ACC112 (cell line): ENCODE measurements around the gene HOXD10.

ENCODE experiments used
- H2AFZ ChIP-seq: fragments of 200-600 bp; sonication (generic); one replicate; pipeline ENCODE4 v1.6.0; 2017; ENCODE audit warnings: antibody characterized with exemption, low read length; ENCODE audit not compliant: unreplicated experiment
- H3K27ac ChIP-seq: fragments of 200-600 bp; sonication (generic); 2 replicates; pipeline ENCODE4 v1.5.1; 2014; ENCODE audit warnings: low read depth, mild to moderate bottlenecking, antibody characterized with exemption, low read length, moderate library complexity
- H3K27me3 ChIP-seq: fragments of 200-600 bp; sonication (generic); 2 replicates; pipeline ENCODE4 v1.6.1; 2014; ENCODE audit warnings: mild to moderate bottlenecking, antibody characterized with exemption, low read length, moderate library complexity, mixed read lengths; ENCODE audit not compliant: insufficient read depth
- H3K36me3 ChIP-seq: fragments of 200-600 bp; sonication (generic); 2 replicates; pipeline ENCODE4 v1.6.1; 2016; ENCODE audit warnings: mild to moderate bottlenecking, antibody characterized with exemption, low read length, moderate library complexity, mixed read lengths; ENCODE audit not compliant: insufficient read depth
- H3K4me1 ChIP-seq: fragments of 200-600 bp; sonication (generic); one replicate; pipeline ENCODE4 v1.6.1; 2016; ENCODE audit warnings: low read length, mixed read lengths; ENCODE audit not compliant: insufficient read depth, unreplicated experiment, control insufficient read depth
- H3K4me3 ChIP-seq: fragments of 200-600 bp; sonication (generic); 2 replicates; pipeline ENCODE4 v1.5.1; 2014; ENCODE audit warnings: mild to moderate bottlenecking, low read depth, low read length
- H3K79me2 ChIP-seq: fragments of 200-600 bp; sonication (generic); one replicate; pipeline ENCODE4 v1.6.0; 2016; ENCODE audit warnings: low read length; ENCODE audit not compliant: control insufficient read depth, unreplicated experiment, insufficient read depth

Gene HOXD10

DNA sequence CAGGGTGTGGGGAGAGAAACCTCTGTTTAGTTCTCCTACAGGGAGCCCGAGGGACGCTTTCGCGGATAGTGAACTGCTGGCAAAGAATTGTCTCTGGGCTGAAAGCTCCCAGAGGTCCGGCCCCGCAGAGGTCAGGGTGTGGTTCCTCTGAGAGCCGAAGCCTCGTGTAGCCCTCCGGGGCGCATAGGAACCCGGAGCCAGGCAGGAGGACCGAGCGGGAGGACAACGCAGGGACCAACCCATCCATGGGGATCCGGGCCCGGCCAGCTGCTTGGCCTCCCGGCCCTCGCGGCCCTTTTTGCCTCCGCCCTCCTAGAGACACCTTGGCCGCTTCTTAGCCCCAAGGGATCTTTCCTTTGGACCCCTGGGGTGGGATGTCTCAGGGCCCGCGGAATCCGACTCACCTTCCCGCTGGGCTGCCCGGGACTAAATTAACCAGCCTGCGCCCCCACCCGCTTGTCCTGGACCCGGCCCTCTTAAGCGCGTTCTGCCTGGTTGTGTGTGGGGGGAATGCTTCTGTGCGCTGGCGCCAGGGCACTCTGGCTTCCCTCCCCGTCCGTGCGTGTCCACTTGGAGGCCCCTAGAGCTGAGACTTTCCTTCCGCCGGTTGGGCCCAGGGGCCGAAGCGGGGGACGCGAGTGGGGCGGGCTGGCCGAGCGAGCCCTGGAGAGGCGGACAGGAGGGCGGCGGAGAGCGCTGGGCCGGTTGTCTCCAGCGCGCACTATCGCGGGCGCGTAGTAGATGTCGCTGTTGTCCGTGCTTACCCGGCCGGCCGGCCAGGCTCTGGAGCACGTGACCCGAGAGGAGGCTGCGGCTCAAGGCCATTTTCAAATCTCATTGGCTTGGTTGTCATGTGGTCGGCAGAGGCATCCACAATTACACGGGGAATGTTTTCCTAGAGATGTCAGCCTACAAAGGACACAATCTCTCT, at the start of gene HOXD10:
HOXD10 (plus strand) TSS at position 896 of the 931 bp plus-strand sequence. CDS start 56 bp downstream, outside the sequence.
- Histone ChIP-seq H3K27ac (no peak within 1 kb of the TSS), H3K4me3 (peak within 1 kb of the TSS; percentile 51), H3K27me3 (peaks cover 99% of the 10 kb centered on the region), H3K79me2 (no peaks in the 10 kb centered on the region), H2AFZ (peak within 1 kb of the TSS; percentile 23), H3K4me1 (no peaks in the 10 kb centered on the region), H3K36me3 (no peaks in the 10 kb centered on the region)

DNA sequence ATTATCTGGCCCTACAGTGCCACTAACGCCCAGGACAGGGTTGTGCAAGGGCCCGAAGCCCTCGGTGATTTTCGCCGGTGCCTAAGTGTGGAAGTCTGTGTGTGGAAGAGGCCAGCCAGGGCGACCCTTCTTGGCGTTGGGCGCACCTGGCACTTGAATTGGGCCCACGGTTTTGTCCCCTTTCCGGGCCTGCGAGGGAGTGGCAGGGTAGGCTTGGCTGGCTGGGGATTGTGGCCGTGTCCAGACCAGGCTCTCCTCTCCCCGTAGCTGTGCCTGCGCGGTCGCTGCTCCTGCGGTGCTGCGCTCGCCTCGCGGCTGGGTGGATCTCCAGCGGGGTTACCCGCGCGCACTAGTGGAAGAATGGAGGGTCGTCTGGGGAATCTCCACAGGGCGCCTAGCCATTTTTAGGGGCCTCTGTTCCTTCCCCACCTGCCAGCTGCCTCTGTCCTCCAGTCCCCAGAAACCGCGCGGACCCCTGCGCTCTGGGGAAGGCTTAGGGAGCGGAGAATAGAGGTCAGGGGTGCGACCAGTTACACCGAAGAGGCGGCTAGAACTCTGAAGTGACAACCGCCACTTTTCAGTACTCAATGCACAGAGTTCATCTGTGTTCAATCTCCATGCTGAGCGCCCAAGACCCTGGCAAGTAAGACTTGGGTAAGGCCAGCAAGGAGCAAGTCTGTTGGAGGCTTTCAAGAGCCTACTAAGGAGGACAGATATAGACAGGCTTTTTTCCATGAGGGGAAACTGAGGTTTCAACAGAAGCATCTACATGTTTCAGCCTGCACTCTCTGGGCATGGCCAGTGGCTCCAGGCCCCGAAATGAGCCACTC, 48.8 kb upstream of the HOXD10 start:
- H3K27ac ChIP-seq = no peak overlapping the region
- H2AFZ ChIP-seq = peak overlapping the region; percentile 55
- H3K4me1 ChIP-seq = peaks cover 4% of the 10 kb centered on the region
- H3K79me2 ChIP-seq = no peaks in the 10 kb centered on the region
- peak overlapping the region; percentile 72 for H3K4me3 ChIP-seq
- H3K36me3 ChIP-seq = no peaks in the 10 kb centered on the region
- peaks cover 97% of the 10 kb centered on the region for H3K27me3 ChIP-seq

DNA sequence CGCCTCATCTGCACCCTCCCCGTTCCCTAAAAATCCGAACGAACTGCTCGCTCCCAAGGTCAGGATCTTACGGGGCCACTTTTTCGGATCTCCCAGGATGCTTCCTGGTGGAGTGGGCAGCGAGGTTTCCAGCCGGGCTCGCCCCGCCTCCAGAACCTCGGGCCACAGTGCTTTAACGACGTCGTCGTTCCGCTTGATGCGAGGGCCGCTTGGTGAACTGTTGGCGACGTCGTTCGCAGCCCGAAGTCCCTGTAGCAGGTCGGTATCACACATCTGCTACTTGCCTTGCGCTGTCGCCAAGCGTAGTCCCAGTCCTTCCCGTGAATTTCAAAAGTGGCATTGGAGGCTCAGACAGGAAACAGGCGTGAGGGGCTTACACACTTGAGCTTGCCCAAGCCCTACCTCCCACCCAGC, 48.2 kb upstream of the HOXD10 start:
- Histone ChIP-seq H2AFZ (no peak overlapping the region), H3K36me3 (no peaks in the 10 kb centered on the region), H3K27me3 (peaks cover 97% of the 10 kb centered on the region), H3K4me3 (peak overlapping the region; percentile 50; the same call in 1 of the 2 replicates), H3K4me1 (peaks cover 4% of the 10 kb centered on the region), H3K79me2 (no peaks in the 10 kb centered on the region), H3K27ac (no peak overlapping the region)

DNA sequence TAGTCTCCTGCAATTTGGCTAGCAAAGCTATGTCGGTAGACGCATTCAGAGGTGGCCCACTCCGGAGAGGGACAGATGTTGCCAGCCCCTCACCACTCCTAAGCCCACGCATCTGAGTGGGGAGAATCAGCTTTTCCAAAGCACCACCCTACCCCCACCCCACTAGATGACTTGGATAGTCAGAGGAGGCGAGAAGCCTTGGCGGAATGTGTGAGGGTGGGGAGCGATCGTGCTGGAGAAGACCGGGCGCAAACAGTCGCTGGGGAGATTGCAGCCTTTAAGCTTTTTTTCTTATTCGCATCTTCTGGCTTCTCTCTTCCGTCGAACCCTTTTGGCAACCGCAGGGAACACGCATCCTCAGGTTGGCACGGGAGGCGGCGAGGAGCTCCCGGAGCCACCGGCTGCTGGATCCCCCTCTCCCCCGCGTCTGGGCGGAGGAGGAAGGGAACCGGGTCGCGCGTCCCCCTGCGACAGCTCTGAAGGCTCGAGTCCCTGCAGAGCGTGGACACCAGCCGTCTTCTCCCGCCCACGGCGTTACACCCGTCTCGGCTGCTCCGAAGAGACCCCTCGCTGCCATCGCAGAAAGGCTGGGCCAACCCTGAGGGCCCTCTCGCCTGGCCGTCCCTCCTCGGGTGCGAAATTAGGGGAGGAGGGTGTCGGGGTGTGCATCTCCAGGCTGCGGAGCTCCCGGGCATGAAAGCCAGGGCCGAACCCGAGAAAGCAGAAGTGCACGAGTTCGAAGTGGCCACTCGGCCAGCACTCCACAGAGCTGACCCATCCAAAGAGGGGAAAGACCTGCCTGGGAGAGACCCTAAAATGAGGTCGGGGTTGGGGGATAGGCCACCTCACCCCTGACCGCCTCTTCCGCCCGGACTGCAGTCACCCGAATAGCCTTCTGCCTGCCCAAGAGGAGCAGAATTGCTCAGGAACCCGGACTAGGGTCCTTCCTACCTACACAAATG, 45.0 kb upstream of the HOXD10 start:
- Histone ChIP-seq H3K27ac (no peak overlapping the region), H3K4me1 (peaks cover 4% of the 10 kb centered on the region), H3K27me3 (peaks cover 100% of the 10 kb centered on the region), H3K36me3 (no peaks in the 10 kb centered on the region), H3K4me3 (no peak overlapping the region), H2AFZ (no peak overlapping the region), H3K79me2 (no peaks in the 10 kb centered on the region)

DNA sequence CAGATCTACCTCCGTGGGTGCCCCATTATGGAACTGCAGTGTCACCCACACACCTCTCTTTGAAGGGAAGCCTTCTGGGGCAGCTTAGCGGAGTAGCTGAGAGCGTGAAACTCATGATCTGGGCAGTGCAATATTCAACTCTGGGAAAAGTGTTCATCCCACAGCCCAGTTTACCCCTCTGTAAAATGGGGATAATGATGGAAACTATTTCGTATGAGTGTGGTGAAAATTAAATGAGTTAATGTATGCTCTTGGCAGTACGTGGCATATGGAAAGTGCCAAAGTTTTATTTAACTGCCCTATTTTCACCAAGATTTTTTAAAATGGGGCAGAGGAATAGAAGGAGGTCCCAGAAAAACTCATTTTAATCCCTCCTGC, 44.3 kb upstream of the HOXD10 start:
- Histone ChIP-seq H2AFZ (no peak overlapping the region), H3K79me2 (no peaks in the 10 kb centered on the region), H3K4me3 (no peak overlapping the region), H3K36me3 (no peaks in the 10 kb centered on the region), H3K4me1 (peaks cover 4% of the 10 kb centered on the region), H3K27ac (no peak overlapping the region), H3K27me3 (peaks cover 100% of the 10 kb centered on the region)

DNA sequence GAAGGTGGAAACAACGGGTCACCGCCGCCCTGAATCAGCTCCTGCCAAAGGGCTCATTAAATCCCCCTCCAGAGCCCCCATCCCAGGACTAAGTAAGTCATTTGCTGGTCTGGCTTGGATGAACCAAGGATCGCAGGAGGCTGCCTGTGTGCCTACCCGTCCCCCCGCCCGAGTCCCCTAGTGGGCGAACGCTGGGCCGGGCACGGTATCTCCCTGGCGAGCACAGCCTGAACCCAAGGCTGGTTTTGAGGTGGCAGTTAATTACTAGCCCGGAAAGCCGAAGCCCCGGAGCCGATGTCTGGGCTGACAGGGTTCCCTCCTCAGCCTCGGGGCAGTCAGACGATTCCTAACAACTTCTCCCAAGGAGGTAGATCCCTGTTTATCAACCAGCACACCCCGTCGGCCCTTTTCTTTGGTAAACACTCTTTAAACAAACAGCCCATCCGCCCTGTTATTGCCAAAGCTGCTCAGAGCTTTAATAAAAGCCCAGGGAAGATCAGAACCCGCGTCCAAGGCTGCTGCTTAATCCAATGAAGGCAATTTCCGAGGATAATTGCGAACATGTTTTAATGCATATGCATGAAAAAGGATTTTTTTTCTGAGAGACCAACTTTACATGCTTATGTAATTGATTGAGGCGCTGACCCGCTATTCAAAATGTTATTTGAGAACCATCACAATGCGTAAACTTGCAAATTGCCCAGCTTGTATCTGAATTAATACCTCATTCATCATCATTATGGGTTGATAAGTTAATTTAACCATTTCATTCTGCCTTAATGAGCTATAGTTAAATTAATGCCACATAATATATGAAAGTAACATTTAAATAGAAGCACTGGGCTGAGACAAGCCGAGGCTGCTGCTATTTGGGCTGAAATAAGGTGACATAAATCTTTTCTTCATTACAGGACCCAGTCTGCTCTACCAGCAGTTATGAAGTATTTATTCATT, 43.4 kb upstream of the HOXD10 start:
- H2AFZ ChIP-seq = no peak overlapping the region
- no peak overlapping the region for H3K27ac ChIP-seq
- no peak overlapping the region for H3K4me3 ChIP-seq
- no peaks in the 10 kb centered on the region for H3K79me2 ChIP-seq
- no peaks in the 10 kb centered on the region for H3K36me3 ChIP-seq
- no peaks in the 10 kb centered on the region for H3K4me1 ChIP-seq
- peaks cover 100% of the 10 kb centered on the region for H3K27me3 ChIP-seq

DNA sequence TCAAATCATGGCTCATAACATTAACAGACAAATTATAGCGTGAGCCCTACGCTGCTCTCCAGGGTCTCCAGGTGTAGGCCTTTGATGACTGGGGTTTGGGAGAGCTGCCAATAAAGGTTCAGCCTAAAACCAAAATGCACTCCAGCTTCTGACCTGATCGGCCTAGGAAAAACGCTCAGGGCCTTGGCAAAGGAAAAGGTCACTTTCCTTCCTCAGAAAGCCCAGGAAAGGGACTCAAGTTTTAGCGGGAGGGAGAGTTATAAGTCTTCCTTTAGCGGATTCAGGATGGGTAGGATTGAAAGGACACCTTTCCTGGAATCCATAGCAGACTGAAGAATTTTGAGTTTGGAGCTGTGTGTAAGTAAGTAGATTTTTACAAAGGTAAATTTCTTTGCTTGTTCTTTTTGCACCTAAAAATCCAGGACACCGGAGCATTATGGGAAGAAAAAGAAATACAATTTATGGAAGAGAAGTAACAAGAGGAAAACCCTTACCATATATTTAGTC, 41.6 kb upstream of the HOXD10 start:
- Histone ChIP-seq H3K4me3 (no peak overlapping the region), H3K27me3 (peaks cover 100% of the 10 kb centered on the region), H3K79me2 (no peaks in the 10 kb centered on the region), H2AFZ (no peak overlapping the region), H3K27ac (no peak overlapping the region), H3K4me1 (no peaks in the 10 kb centered on the region), H3K36me3 (no peaks in the 10 kb centered on the region)

DNA sequence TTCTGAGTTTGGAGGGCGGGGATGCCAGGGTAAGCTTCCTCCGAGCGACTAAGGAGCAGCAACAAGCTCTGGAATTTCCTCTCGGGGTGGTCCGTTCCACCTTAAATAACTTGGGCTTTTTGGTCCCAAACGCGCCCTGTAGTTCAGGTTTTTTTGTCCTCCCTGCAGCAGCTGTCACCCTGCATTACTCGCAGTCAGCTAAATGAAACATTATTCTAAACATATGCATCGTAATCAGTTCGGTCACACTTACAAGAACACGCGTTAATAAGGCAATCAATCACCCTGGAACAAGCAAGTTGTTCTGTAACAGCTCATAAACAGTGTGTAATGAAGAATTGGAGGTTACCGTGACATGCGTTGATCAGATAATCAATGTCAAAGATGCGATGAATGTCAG, 41.1 kb upstream of the HOXD10 start:
- Histone ChIP-seq H3K4me1 (no peaks in the 10 kb centered on the region), H3K27ac (no peak overlapping the region), H3K79me2 (no peaks in the 10 kb centered on the region), H3K4me3 (no peak overlapping the region), H3K36me3 (no peaks in the 10 kb centered on the region), H3K27me3 (peaks cover 97% of the 10 kb centered on the region), H2AFZ (no peak overlapping the region)

DNA sequence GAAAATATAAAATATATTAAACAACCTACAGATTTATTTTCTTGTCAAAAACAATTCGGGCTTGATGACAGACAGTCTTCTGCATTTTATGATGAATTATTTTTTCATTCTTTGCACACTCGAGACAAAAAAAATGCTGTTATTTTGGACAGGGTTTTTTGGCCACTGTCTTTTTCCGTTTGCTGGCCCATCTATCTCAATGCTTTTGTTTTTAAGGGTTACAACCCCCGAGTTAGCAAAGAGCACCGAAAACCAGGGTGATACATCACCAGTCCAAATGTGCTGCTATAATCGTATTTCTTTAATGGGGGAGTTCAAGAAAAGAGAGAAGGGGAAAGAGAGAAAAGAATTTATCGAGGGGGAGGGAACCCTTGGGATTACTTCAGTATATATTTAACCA, 40.5 kb upstream of the HOXD10 start:
- Histone ChIP-seq H3K79me2 (no peaks in the 10 kb centered on the region), H3K27me3 (peaks cover 97% of the 10 kb centered on the region), H3K36me3 (no peaks in the 10 kb centered on the region), H3K4me3 (no peak overlapping the region), H2AFZ (no peak overlapping the region), H3K4me1 (no peaks in the 10 kb centered on the region), H3K27ac (no peak overlapping the region)
